ENCODE results near the gene REV3L. TPM values are rescaled to one million over a fixed set of nuclear protein-coding genes. Genes with fewer than 3 reads are reported as not detected.

REV3L gene
- total and polyA plus RNA-seq, 9 of the 15 experiments (the other 6 are each of a cell fraction or from before 2014, with no cell fraction given) = 5.5 to 24.4 (median 14.4) TPM

DNA sequence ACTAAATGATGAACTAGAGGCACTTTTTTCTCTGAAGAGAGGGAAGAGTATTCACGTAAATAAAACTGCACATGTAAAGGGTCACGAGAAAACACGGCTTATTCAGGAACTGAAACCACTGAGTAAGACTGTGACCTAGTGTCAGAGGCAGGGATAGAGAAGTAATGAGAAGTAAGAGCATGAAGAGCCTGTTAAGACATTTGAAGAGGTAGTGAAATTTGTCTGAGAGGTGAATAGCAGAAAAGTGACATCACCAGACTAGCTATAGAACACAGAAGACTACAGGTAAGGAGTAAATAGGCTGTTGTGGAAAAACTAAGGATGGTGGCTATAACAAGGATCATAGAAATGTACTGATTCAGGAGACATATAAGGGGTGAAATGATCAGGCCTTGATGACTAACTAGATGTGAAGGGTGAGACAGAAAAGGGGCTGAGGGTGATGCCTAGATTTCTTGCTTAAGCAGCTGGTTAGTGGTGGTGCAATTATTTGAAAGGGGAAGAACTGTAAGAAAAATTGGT is 76.8 kb downstream of the REV3L start:
- TF ChIP-seq ZNF232 (CRISPR knock-in tag; IDR thresholded peaks at IDR 0.05) (no peak), PHB2 (IDR thresholded peaks at IDR 0.05; ENCODE audit: low read depth) (no peak), ZNF311 (CRISPR knock-in tag; IDR thresholded peaks at IDR 0.05) (no peak), HDAC3 (IDR thresholded peaks at IDR 0.05; ENCODE audit: borderline replicate concordance, partially characterized antibody) (no peak), NR3C1 (CRISPR knock-in tag; IDR thresholded peaks at IDR 0.05) (no peak), CBFB (CRISPR knock-in tag; IDR thresholded peaks at IDR 0.05) (no peak), NUFIP1 (IDR thresholded peaks at IDR 0.05; ENCODE audit: partially characterized antibody) (no peak), SAFB2 (IDR thresholded peaks at IDR 0.05; ENCODE audit: borderline replicate concordance, low read depth, low read length, severe bottlenecking) (no peak), HMGN3 (IDR thresholded peaks at IDR 0.05; ENCODE audit: borderline replicate concordance, extremely low read depth, insufficient read length, low read depth, low read length) (no peak)
- no TSS peak for BruUV-seq (replicated peaks)
- no peak for ATAC-seq
- no peak overlapping the region for H3K4me3 ChIP-seq
- H3K4me2 ChIP-seq (ENCODE audit: insufficient read depth, low read length) = no peak overlapping the region
- intact Hi-C loops (cut with micrococcal nuclease) = no loop called here
- no peaks in the 10 kb centered on the region for H4K20me1 ChIP-seq (replicated peaks; ENCODE audit: control insufficient read depth, insufficient read depth, low read length)
- H3K4me1 ChIP-seq (replicated peaks in 1 of 2; ENCODE audit: control insufficient read depth in 2 of 2, insufficient read depth in 2 of 2, low read length in 2 of 2) = peaks cover 0 to 11% of the 10 kb centered on the region in 2 experiments; a peak in 2 of 5 replicates
- no peaks in the 10 kb centered on the region for H3K79me2 ChIP-seq (ENCODE audit: control insufficient read depth, insufficient read depth, low read length)
- no peak overlapping the region for H3K9ac ChIP-seq (ENCODE audit: insufficient read depth in 1 of 2, low read depth in 2 of 2, low read length in 2 of 2)
- H3K9me3 ChIP-seq (replicated peaks; ENCODE audit: control insufficient read depth, insufficient read depth, low read depth, low read length) = no peaks in the 10 kb centered on the region
- H3K36me3 ChIP-seq (ENCODE audit: control insufficient read depth, insufficient read depth, low read length) = peaks cover 56% of the 10 kb centered on the region
- WGBS (ENCODE audit: insufficient coverage, low coverage, missing lambda C conversion rate) = 92% methylated on average over 3 of the region's 3 CpGs
- no peaks in the 10 kb centered on the region for H3K27me3 ChIP-seq (ENCODE audit: control insufficient read depth in 2 of 2, insufficient read depth in 2 of 2, low read length in 2 of 2)
- no peak for DNase-seq (ENCODE audit: extremely low read depth in 1 of 4, low spot score in 3 of 4)
- POLR2A ChIA-PET = interaction anchor here (1.0 kb wide), 1 partner anchor 19 kb away, joined by 3 read pairs; no protein-coding TSS in a partner anchor
- in situ Hi-C loops (cut with MboI) = no loop called here
- CTCF ChIA-PET (ENCODE audit: low intra/inter-chr PET ratio) = no interaction called here
- no peak overlapping the region for H2AFZ ChIP-seq (ENCODE audit: low read depth, low read length)
- FAIRE-seq = no peak
- H3K27ac ChIP-seq (ENCODE audit: extremely low read depth, low read depth, low read length) = no peak overlapping the region
- no peaks in the 10 kb centered on the region for H3K9me1 ChIP-seq (ENCODE audit: control insufficient read depth, insufficient read depth, low read length)
